Caco-2 (cell line): Measurements from ENCODE around the gene NT5E. TPM values are rescaled to one million over a fixed set of nuclear protein-coding genes. Genes with fewer than 3 reads are reported as not detected.

Experiments
- BruUV-seq: library from RNA; stranded (reverse); fragments of 400-500 nt; replicated peaks from 2 replicates; lab custom pipeline; 2021; lab: Mats Ljungman, UMichigan
- CTCF ChIA-PET: fragments of 300-600 bp; sonication (Branson Sonifier 250); formaldehyde crosslinking; loops from one replicate; lab custom pipeline; 2022; ENCODE audit warnings: antibody characterized with exemption; lab: Charles Lee
- POLR2A ChIA-PET: fragments of 300-600 bp; sonication (Branson Sonifier 250); formaldehyde crosslinking; loops from one replicate; lab custom pipeline; 2022; ENCODE audit warnings: antibody characterized with exemption; lab: Charles Lee
- DNase-seq, 2 experiments: peaks; one replicate each; pipeline versions ENCODE4 v3.0.0 to v3.0.0-alpha.2; 2020 to 2022
- H3K27me3 ChIP-seq: replicated peaks from 2 replicates; pipeline ENCODE4 v1.6.0; 2011; ENCODE audit warnings: low read length; ENCODE audit not compliant: control insufficient read depth, insufficient read depth
- H3K36me3 ChIP-seq: 2 replicates; pipeline ENCODE4 v1.5.1; 2011; ENCODE audit warnings: low read length; ENCODE audit not compliant: control insufficient read depth, insufficient read depth
- H3K4me1 ChIP-seq: fragments of 250-450 bp; sonication (Bioruptor Pico); 2 replicates; pipeline ENCODE4 v1.5.1; 2020; ENCODE audit warnings: mild to moderate bottlenecking
- H3K4me3 ChIP-seq: 2 replicates; pipeline ENCODE4 v1.5.1; 2011; ENCODE audit warnings: low read depth, mild to moderate bottlenecking, control low read depth, low read length
- H3K9me3 ChIP-seq: fragments of 250-450 bp; sonication (Bioruptor Pico); 2 replicates; pipeline ENCODE4 v1.5.1; 2020; ENCODE audit warnings: mild to moderate bottlenecking, moderate library complexity
- H3K27ac Mint-ChIP-seq: one replicate; pipeline ENCODE4 v1.8.0; 2022; ENCODE audit warnings: mixed read lengths; ENCODE audit not compliant: unreplicated experiment
- H3K27me3 Mint-ChIP-seq: one replicate; pipeline ENCODE4 v1.8.0; 2022; ENCODE audit warnings: mixed read lengths; ENCODE audit not compliant: insufficient read depth, unreplicated experiment
- H3K36me3 Mint-ChIP-seq: one replicate; pipeline ENCODE4 v1.8.0; 2022; ENCODE audit warnings: mild to moderate bottlenecking, mixed read lengths; ENCODE audit not compliant: insufficient read depth, unreplicated experiment
- H3K4me1 Mint-ChIP-seq: one replicate; pipeline ENCODE4 v1.8.0; 2022; ENCODE audit warnings: low read depth, mixed read lengths; ENCODE audit not compliant: unreplicated experiment
- H3K4me3 Mint-ChIP-seq: one replicate; pipeline ENCODE4 v1.8.0; 2022; ENCODE audit warnings: mild to moderate bottlenecking, moderate library complexity, mixed read lengths; ENCODE audit not compliant: unreplicated experiment
- H3K9me3 Mint-ChIP-seq: one replicate; pipeline ENCODE4 v1.8.0; 2022; ENCODE audit warnings: mixed read lengths; ENCODE audit not compliant: unreplicated experiment
- CTCF ChIP-seq, 2 experiments: fragments of 200-600 bp in 1 of 2; IDR thresholded peaks; 1 replicate in 1 of 2; 2 replicates in 1 of 2; pipeline versions ENCODE4 v1.5.1 to v1.8.0; 2011 to 2022; ENCODE audit warnings: antibody characterized with exemption in 1 of 2, control low read depth in 1 of 2, inconsistent platforms in 1 of 2, low read depth in 1 of 2, low read length in 1 of 2, mild to moderate bottlenecking in 1 of 2, moderate library complexity in 1 of 2; ENCODE audit not compliant: insufficient read depth in 1 of 2, severe bottlenecking in 1 of 2, unreplicated experiment in 1 of 2
- intact Hi-C: fragments of 100-400 bp; cut with micrococcal nuclease; formaldehyde crosslinking; loops from one replicate; pipeline ENCODE4 v1.10.0; 2022; ENCODE audit not compliant: unreplicated experiment
- total RNA-seq: library from RNA; stranded (reverse); gene quantifications from 2 replicates; pipeline ENCODE4 v1.2.3, GENCODE V29; 2022

Gene NT5E
- total RNA-seq, 1 experiment from 2014 or later = 1.0 TPM

- intact Hi-C loops = no loop called here
- H3K9me3 Mint-ChIP-seq = peaks cover 6% of the 10 kb centered on the region
- no peaks in the 10 kb centered on the region for H3K36me3 Mint-ChIP-seq
Observed at GRCh38 chr6:85436411-85436810, 13.5 kb upstream of the NT5E start.

GRCh38 chr6:85436939-85437495 lies 12.9 kb upstream of the NT5E start:
- BruUV-seq = no TSS peak
- Mint-ChIP-seq H3K4me3 (no peak overlapping the region), H3K36me3 (no peaks in the 10 kb centered on the region), H3K27me3 (no peaks in the 10 kb centered on the region), H3K9me3 (peaks cover 6% of the 10 kb centered on the region), H3K27ac (no peak overlapping the region), H3K4me1 (no peaks in the 10 kb centered on the region)
- CTCF ChIA-PET = no interaction called here
- no peak for TF ChIP-seq CTCF (IDR thresholded peaks at IDR 0.05; ENCODE audit: insufficient read depth in 1 of 2, low read depth in 1 of 2, low read length in 1 of 2, severe bottlenecking in 1 of 2, unreplicated experiment in 1 of 2)
- no peak overlapping the region for H3K4me3 ChIP-seq
- H3K4me1 ChIP-seq = no peaks in the 10 kb centered on the region
- intact Hi-C loops = no loop called here
- POLR2A ChIA-PET = no interaction called here
- H3K36me3 ChIP-seq = no peaks in the 10 kb centered on the region
- H3K27me3 ChIP-seq = no peaks in the 10 kb centered on the region
- no peak for DNase-seq
- H3K9me3 ChIP-seq = peaks cover 4% of the 10 kb centered on the region

More at GRCh38 chr6:85436411-85436810, 13.5 kb upstream of the NT5E start:
- Mint-ChIP-seq H3K4me3 (no peak overlapping the region), H3K4me1 (no peaks in the 10 kb centered on the region), H3K27me3 (no peaks in the 10 kb centered on the region), H3K27ac (no peak overlapping the region)
- ChIA-PET POLR2A (no interaction called here), CTCF (no interaction called here)
- H3K27me3 ChIP-seq = no peaks in the 10 kb centered on the region
- peaks cover 4% of the 10 kb centered on the region for H3K9me3 ChIP-seq
- no peak for DNase-seq
- no TSS peak for BruUV-seq
- no peak overlapping the region for H3K4me3 ChIP-seq
- H3K36me3 ChIP-seq = no peaks in the 10 kb centered on the region
- no peak for TF ChIP-seq CTCF (IDR thresholded peaks at IDR 0.05; ENCODE audit: insufficient read depth in 1 of 2, low read depth in 1 of 2, low read length in 1 of 2, severe bottlenecking in 1 of 2, unreplicated experiment in 1 of 2)
- H3K4me1 ChIP-seq = no peaks in the 10 kb centered on the region

GRCh38 chr6:85443349-85444117 lies 6.3 kb upstream of the NT5E start:
- Mint-ChIP-seq H3K27ac (no peak overlapping the region), H3K4me1 (no peaks in the 10 kb centered on the region), H3K9me3 (peaks cover 6% of the 10 kb centered on the region), H3K4me3 (no peak overlapping the region), H3K27me3 (no peaks in the 10 kb centered on the region), H3K36me3 (no peaks in the 10 kb centered on the region)
- DNase-seq = no peak
- no TSS peak for BruUV-seq
- intact Hi-C loops = no loop called here
- TF ChIP-seq CTCF (IDR thresholded peaks at IDR 0.05; ENCODE audit: insufficient read depth in 1 of 2, low read depth in 1 of 2, low read length in 1 of 2, severe bottlenecking in 1 of 2, unreplicated experiment in 1 of 2) = no peak
- no peaks in the 10 kb centered on the region for H3K27me3 ChIP-seq
- no peaks in the 10 kb centered on the region; the same call in 1 of the 2 replicates for H3K9me3 ChIP-seq
- no peaks in the 10 kb centered on the region for H3K4me1 ChIP-seq
- H3K36me3 ChIP-seq = no peaks in the 10 kb centered on the region
- ChIA-PET CTCF (no interaction called here), POLR2A (no interaction called here)
- no peak overlapping the region for H3K4me3 ChIP-seq
